Neural cell (in vitro differentiated cells): ENCODE data around the gene SRP68. TPM values are rescaled to one million over a fixed set of nuclear protein-coding genes. Genes with fewer than 3 reads are reported as not detected.

ENCODE experiments used
- H2AFZ ChIP-seq: fragments of 200-600, 300-800 bp; sonication (generic), shearing (Covaris generic); 2 replicates; pipeline ENCODE4 v1.6.0; 2014; ENCODE audit warnings: low read depth, mild to moderate bottlenecking, antibody characterized with exemption, low read length, moderate library complexity
- H3F3A ChIP-seq: fragments of 200-600 bp; shearing (Covaris generic); 2 replicates; pipeline ENCODE4 v1.6.1; 2016; ENCODE audit warnings: mild to moderate bottlenecking, moderate library complexity, mixed read lengths, antibody characterized with exemption, low read length; ENCODE audit not compliant: insufficient read depth, poor library complexity, severe bottlenecking
- H3K27ac ChIP-seq: fragments of 200-600, 300-800 bp; sonication (generic), shearing (Covaris generic); 2 replicates; pipeline ENCODE4 v1.5.1; 2014; ENCODE audit warnings: mild to moderate bottlenecking, low read length, moderate library complexity
- H3K27me3 ChIP-seq: fragments of 300-800, 200-600 bp; sonication (generic), shearing (Covaris generic); 2 replicates; pipeline ENCODE4 v1.6.0; 2014; ENCODE audit warnings: mild to moderate bottlenecking, low read depth, low read length, moderate library complexity; ENCODE audit not compliant: insufficient read depth
- H3K36me3 ChIP-seq: fragments of 300-800, 200-600 bp; sonication (generic), shearing (Covaris generic); 2 replicates; pipeline ENCODE4 v1.5.1; 2014; ENCODE audit warnings: mild to moderate bottlenecking, antibody characterized with exemption, low read length, moderate library complexity; ENCODE audit not compliant: insufficient read depth
- H3K4me2 ChIP-seq: fragments of 300-800, 200-600 bp; sonication (generic), shearing (Covaris generic); 2 replicates; pipeline ENCODE4 v1.6.0; 2014; ENCODE audit warnings: mild to moderate bottlenecking, low read length
- H3K4me3 ChIP-seq: fragments of 300-800, 200-600 bp; sonication (generic), shearing (Covaris generic); 2 replicates; pipeline ENCODE4 v1.5.1; 2014; ENCODE audit warnings: mild to moderate bottlenecking, low read length, moderate library complexity
- H3K79me2 ChIP-seq: fragments of 200-600 bp; shearing (Covaris generic); replicated peaks from 2 replicates; pipeline ENCODE4 v1.6.0; 2014; ENCODE audit warnings: mild to moderate bottlenecking, low read length, moderate library complexity; ENCODE audit not compliant: insufficient read depth
- H3K9ac ChIP-seq: fragments of 300-800, 200-600 bp; sonication (generic), shearing (Covaris generic); 2 replicates; pipeline ENCODE4 v1.6.1; 2016; ENCODE audit warnings: mild to moderate bottlenecking, low read length, mixed read lengths
- H3K9me2 ChIP-seq: fragments of 200-600 bp; shearing (Covaris generic); 2 replicates; pipeline ENCODE4 v1.6.1; 2016; ENCODE audit warnings: mild to moderate bottlenecking, low read length, mixed read lengths; ENCODE audit not compliant: insufficient read depth
- H3K9me3 ChIP-seq: fragments of 200-600, 300-800 bp; sonication (generic), shearing (Covaris generic); 2 replicates; pipeline ENCODE4 v1.6.1; 2016; ENCODE audit warnings: mild to moderate bottlenecking, mixed run types, low read length, moderate library complexity, mixed read lengths
- H4K20me1 ChIP-seq: fragments of 200-600 bp; shearing (Covaris generic); 2 replicates; pipeline ENCODE4 v1.6.1; 2016; ENCODE audit warnings: mild to moderate bottlenecking, mixed run types; ENCODE audit not compliant: insufficient read depth
- EP300 ChIP-seq: fragments of 450-650 bp; conservative IDR thresholded peaks from 2 replicates; pipeline ENCODE4 v1.6.1; 2014; ENCODE audit warnings: antibody characterized with exemption, mild to moderate bottlenecking, moderate library complexity; ENCODE audit not compliant: poor library complexity, severe bottlenecking
- EZH2 ChIP-seq: fragments of 200-600, 300-800 bp; shearing (Covaris generic), sonication (generic); IDR thresholded peaks from 2 replicates; pipeline ENCODE4 v1.6.1; 2014; ENCODE audit warnings: antibody characterized with exemption, low read length, borderline replicate concordance, mild to moderate bottlenecking; ENCODE audit not compliant: insufficient read depth, poor library complexity, severe bottlenecking
- MXI1 ChIP-seq: fragments of 450-650 bp; conservative IDR thresholded peaks from 2 replicates; pipeline ENCODE4 v1.6.1; 2014; ENCODE audit warnings: antibody characterized with exemption, mild to moderate bottlenecking; ENCODE audit not compliant: poor library complexity, severe bottlenecking
- POLR2AphosphoS5 ChIP-seq: IDR thresholded peaks from 2 replicates; pipeline ENCODE4 v1.6.1; 2012
- RAD21 ChIP-seq: fragments of 450-650 bp; conservative IDR thresholded peaks from 2 replicates; pipeline ENCODE4 v1.6.1; 2014; ENCODE audit warnings: antibody characterized with exemption, mild to moderate bottlenecking, moderate library complexity
- SMC3 ChIP-seq: fragments of 450-650 bp; conservative IDR thresholded peaks from 2 replicates; pipeline ENCODE4 v1.6.1; 2014; ENCODE audit warnings: antibody characterized with exemption, mild to moderate bottlenecking, moderate library complexity; ENCODE audit not compliant: poor library complexity
- TAF1 ChIP-seq: IDR thresholded peaks from 2 replicates; pipeline ENCODE4 v1.6.1; 2012; ENCODE audit warnings: low read depth
- polyA plus RNA-seq: library from polyadenylated mRNA; depleted of rRNA; stranded (reverse); fragments of >200 nt; gene quantifications from 2 replicates; pipeline ENCODE4 v1.2.3, GENCODE V29; 2014
- TF ChIP-seq, protein P1 (sequence below): fragments of 450-650 bp; IDR thresholded peaks from 2 replicates; pipeline ENCODE4 v1.5.1; 2014; ENCODE audit warnings: antibody characterized with exemption, mild to moderate bottlenecking, moderate library complexity; ENCODE audit not compliant: poor library complexity, severe bottlenecking
- TF ChIP-seq, protein P2 (sequence below): IDR thresholded peaks from 2 replicates; pipeline ENCODE4 v1.6.1; 2012; ENCODE audit warnings: borderline replicate concordance

Gene SRP68
- polyA plus RNA-seq, 1 donor from 2014 or later: 26.3 TPM

DNA sequence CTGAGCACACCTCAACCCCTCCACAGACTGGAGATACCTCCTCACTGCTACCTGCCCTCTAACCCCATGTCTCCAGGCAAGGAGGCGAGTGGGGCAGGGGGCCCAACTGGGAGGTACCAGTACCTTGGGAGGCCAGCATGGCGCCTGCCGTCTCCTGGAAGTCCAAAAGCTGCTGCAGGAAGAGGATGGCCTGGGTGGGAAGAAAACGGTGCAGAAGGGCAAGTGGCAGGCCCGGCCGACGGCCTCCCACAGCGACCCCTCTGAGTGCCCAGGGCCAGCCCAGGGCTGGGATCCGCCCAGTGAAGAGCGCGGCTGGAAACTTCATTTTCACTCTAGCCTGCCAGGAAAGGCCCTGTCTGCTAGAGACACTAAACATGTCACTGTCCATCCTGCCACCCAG is 15.2 kb upstream of the SRP68 start (continued):
- no peak for TF ChIP-seq RAD21

DNA sequence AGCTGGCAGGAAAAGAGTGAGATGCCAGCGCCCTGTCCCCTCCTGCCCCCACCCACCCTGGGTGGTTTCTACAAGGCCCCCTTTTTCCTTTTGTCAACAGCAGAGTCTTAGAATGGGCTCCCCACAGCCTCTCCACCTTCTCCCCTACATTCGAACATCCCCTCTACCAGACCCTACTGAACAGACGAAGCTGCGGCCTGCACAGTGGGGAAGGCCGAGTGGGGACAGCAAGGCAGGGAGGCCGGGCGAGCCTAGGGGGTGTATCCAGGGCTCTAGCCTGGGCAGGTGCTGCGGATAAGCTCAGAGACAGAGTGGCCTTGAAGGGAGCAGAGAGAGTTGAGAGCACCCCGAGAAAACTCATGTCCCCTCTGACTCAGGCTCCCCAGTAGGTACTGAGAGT is 14.1 kb upstream of the SRP68 start:
- no peak overlapping the region for H3K27ac ChIP-seq
- no peaks in the 10 kb centered on the region for H3K27me3 ChIP-seq
- no peak overlapping the region for H2AFZ ChIP-seq
- H3K9me3 ChIP-seq: no peaks in the 10 kb centered on the region
- H3K9ac ChIP-seq: no peak overlapping the region
- H3K9me2 ChIP-seq: no peaks in the 10 kb centered on the region
- peaks cover 7% of the 10 kb centered on the region for H3K36me3 ChIP-seq
- H3K4me2 ChIP-seq: no peak overlapping the region
- H3F3A ChIP-seq: no peaks in the 10 kb centered on the region
- no peak overlapping the region for H3K4me3 ChIP-seq
- no peaks in the 10 kb centered on the region for H3K79me2 ChIP-seq
- no peaks in the 10 kb centered on the region for H4K20me1 ChIP-seq
- no peak for TF ChIP-seq EP300
- TF ChIP-seq MXI1: no peak
- TF ChIP-seq EZH2: no peak
- TF ChIP-seq, protein P1, sequence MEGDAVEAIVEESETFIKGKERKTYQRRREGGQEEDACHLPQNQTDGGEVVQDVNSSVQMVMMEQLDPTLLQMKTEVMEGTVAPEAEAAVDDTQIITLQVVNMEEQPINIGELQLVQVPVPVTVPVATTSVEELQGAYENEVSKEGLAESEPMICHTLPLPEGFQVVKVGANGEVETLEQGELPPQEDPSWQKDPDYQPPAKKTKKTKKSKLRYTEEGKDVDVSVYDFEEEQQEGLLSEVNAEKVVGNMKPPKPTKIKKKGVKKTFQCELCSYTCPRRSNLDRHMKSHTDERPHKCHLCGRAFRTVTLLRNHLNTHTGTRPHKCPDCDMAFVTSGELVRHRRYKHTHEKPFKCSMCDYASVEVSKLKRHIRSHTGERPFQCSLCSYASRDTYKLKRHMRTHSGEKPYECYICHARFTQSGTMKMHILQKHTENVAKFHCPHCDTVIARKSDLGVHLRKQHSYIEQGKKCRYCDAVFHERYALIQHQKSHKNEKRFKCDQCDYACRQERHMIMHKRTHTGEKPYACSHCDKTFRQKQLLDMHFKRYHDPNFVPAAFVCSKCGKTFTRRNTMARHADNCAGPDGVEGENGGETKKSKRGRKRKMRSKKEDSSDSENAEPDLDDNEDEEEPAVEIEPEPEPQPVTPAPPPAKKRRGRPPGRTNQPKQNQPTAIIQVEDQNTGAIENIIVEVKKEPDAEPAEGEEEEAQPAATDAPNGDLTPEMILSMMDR: no peak
- TF ChIP-seq TAF1: no peak
- no peak for TF ChIP-seq POLR2AphosphoS5
- no peak for TF ChIP-seq SMC3
- TF ChIP-seq RAD21: no peak
- TF ChIP-seq, protein P2, sequence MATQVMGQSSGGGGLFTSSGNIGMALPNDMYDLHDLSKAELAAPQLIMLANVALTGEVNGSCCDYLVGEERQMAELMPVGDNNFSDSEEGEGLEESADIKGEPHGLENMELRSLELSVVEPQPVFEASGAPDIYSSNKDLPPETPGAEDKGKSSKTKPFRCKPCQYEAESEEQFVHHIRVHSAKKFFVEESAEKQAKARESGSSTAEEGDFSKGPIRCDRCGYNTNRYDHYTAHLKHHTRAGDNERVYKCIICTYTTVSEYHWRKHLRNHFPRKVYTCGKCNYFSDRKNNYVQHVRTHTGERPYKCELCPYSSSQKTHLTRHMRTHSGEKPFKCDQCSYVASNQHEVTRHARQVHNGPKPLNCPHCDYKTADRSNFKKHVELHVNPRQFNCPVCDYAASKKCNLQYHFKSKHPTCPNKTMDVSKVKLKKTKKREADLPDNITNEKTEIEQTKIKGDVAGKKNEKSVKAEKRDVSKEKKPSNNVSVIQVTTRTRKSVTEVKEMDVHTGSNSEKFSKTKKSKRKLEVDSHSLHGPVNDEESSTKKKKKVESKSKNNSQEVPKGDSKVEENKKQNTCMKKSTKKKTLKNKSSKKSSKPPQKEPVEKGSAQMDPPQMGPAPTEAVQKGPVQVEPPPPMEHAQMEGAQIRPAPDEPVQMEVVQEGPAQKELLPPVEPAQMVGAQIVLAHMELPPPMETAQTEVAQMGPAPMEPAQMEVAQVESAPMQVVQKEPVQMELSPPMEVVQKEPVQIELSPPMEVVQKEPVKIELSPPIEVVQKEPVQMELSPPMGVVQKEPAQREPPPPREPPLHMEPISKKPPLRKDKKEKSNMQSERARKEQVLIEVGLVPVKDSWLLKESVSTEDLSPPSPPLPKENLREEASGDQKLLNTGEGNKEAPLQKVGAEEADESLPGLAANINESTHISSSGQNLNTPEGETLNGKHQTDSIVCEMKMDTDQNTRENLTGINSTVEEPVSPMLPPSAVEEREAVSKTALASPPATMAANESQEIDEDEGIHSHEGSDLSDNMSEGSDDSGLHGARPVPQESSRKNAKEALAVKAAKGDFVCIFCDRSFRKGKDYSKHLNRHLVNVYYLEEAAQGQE: no peak

DNA sequence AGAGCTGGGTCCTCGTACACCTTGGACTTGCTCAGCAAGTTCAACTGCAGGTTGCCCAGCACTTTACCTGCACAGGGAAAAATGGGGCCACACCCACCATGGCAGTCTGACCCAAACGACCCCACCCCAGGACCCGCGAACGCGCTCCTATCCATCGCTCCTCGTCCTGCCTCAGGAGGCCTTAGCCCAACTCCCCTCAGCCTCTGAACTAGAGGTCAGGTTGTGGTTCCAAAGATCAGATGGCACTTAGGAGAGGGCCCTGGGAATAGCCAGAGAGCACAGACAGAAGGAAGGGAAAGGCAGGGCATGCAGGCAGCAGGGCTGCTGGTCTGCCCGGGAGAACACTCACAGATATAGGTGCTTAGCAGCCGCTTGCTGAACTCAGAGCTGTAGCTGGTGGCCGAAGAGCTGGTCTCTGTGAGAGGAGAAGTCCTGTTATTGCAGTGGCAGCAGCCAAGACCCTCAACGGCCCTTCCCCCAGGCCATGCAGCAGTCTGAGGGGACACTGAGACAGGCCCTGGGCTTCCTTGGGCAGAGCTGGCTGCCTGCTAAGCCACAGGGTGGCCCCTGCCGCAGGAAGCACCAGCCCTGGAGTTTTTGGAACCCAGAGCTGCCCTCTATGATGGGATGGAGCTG is 13.5 kb upstream of the SRP68 start:
- no peaks in the 10 kb centered on the region for H3K27me3 ChIP-seq
- no peak overlapping the region for H2AFZ ChIP-seq
- H3K4me3 ChIP-seq: no peak overlapping the region
- H4K20me1 ChIP-seq: no peaks in the 10 kb centered on the region
- no peaks in the 10 kb centered on the region for H3K79me2 ChIP-seq
- H3K4me2 ChIP-seq: no peak overlapping the region
- H3K9ac ChIP-seq: no peak overlapping the region
- H3K27ac ChIP-seq: no peak overlapping the region
- H3K36me3 ChIP-seq: peaks cover 7% of the 10 kb centered on the region
- H3F3A ChIP-seq: no peaks in the 10 kb centered on the region
- TF ChIP-seq RAD21 (no peak), MXI1 (no peak), EZH2 (no peak), POLR2AphosphoS5 (no peak), TAF1 (no peak), EP300 (no peak), SMC3 (no peak)
- TF ChIP-seq, protein P1: no peak
- TF ChIP-seq, protein P2: no peak
- H3K9me3 ChIP-seq: no peaks in the 10 kb centered on the region
- no peaks in the 10 kb centered on the region for H3K9me2 ChIP-seq
